ENCODE data around the gene INAFM2. TPM values are rescaled to one million over a fixed set of nuclear protein-coding genes. Genes with fewer than 3 reads are reported as not detected.

Gene INAFM2
- total RNA-seq, 2 experiments from 2014 or later, result 15.4 to 19.3 TPM

DNA sequence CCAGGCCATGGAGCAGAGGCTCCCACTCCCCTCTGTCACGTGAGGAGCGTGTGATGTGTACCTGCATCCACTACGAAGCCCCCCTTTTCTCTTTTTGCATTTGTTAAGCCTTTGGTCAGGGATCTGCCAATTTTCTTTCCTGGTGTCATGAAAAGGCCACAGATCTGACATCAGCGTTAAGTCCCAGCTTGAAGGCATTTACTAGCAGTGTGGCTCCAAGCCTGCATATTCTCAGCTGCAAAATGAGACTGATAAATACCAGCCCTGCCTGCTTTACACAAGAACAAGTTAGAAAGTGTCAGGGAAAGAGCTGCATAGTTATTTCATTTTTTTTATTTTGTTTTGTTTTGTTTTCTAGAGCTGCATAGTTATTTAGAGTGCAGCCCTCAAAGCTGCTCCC is 38.3 kb upstream of the INAFM2 start:
- ChIA-PET POLR2A (no interaction called here), CTCF (interaction anchor here (1.0 to 1.9 kb wide), 6 partner anchors 9 to 101 kb away, joined by 3 to 6 read pairs (median 4); no protein-coding TSS in a partner anchor)

- CTCF ChIA-PET, result interaction anchor here (1.0 to 1.9 kb wide), 6 partner anchors 10 to 101 kb away, joined by 3 to 6 read pairs (median 4); no protein-coding TSS in a partner anchor
- POLR2A ChIA-PET, result no interaction called here
These were observed 37.9 kb upstream of the INAFM2 start for GRCh38 chr15:40285554-40286011.

- ChIA-PET POLR2A (no interaction called here), CTCF (interaction anchor here (1.2 to 1.9 kb wide), 5 partner anchors 10 to 100 kb away, joined by 3 to 6 read pairs (median 4); no protein-coding TSS in a partner anchor)
These were observed 37.4 kb upstream of the INAFM2 start for GRCh38 chr15:40286061-40286532.

GRCh38 chr15:40286794-40287193 is 36.7 kb upstream of the INAFM2 start:
- ChIA-PET CTCF (interaction anchor here (1.5 to 3.1 kb wide), 4 partner anchors 12 to 51 kb away, joined by 4 to 13 read pairs (median 6); no protein-coding TSS in a partner anchor), POLR2A (no interaction called here)

DNA sequence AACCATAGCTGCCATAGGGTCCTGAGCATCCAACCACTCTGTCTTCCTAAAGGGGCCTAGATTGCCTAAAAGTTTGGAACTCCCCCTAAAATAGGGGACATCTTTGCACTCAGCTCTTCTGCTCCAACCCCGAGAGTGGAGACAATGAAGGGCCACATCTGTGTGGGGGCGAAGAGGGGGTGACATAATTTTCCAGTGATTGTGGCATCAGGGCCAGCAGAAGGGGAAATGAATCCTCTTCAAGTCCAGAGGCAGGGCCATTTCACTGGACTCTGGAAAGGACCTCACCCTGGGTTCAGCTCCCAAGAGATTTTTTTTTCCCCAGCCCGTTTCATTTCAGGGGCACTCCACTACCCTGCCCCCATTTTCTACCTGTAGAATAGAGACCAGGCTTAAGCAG is 36.0 kb upstream of the INAFM2 start:
- POLR2A ChIA-PET, result no interaction called here

GRCh38 chr15:40287968-40288367 is 35.5 kb upstream of the INAFM2 start:
- ChIA-PET POLR2A (no interaction called here), CTCF (interaction anchor here (0.9 to 3.1 kb wide), 5 partner anchors 8 to 56 kb away, joined by 4 to 13 read pairs (median 5); no protein-coding TSS in a partner anchor)

More for the DNA sequence above, 36.0 kb upstream of the INAFM2 start:
- CTCF ChIA-PET, result interaction anchor here (0.9 to 3.1 kb wide), 5 partner anchors 8 to 57 kb away, joined by 4 to 13 read pairs (median 5); no protein-coding TSS in a partner anchor

GRCh38 chr15:40289140-40289775 is 34.2 kb upstream of the INAFM2 start:
- ChIA-PET POLR2A (no interaction called here), CTCF (interaction anchor here (1.0 to 3.1 kb wide), 7 partner anchors 9 to 55 kb away, joined by 3 to 13 read pairs (median 3); no protein-coding TSS in a partner anchor)

GRCh38 chr15:40290545-40290917 is 33.0 kb upstream of the INAFM2 start:
- CTCF ChIA-PET, result interaction anchor here (0.7 to 1.9 kb wide), 4 partner anchors 16 to 54 kb away, joined by 3 to 5 read pairs (median 3); no protein-coding TSS in a partner anchor
- POLR2A ChIA-PET, result interaction anchor here (1.3 kb wide), 1 partner anchor 17 kb away, joined by 4 read pairs; the partner anchor contains the start of gene PLCB2

DNA sequence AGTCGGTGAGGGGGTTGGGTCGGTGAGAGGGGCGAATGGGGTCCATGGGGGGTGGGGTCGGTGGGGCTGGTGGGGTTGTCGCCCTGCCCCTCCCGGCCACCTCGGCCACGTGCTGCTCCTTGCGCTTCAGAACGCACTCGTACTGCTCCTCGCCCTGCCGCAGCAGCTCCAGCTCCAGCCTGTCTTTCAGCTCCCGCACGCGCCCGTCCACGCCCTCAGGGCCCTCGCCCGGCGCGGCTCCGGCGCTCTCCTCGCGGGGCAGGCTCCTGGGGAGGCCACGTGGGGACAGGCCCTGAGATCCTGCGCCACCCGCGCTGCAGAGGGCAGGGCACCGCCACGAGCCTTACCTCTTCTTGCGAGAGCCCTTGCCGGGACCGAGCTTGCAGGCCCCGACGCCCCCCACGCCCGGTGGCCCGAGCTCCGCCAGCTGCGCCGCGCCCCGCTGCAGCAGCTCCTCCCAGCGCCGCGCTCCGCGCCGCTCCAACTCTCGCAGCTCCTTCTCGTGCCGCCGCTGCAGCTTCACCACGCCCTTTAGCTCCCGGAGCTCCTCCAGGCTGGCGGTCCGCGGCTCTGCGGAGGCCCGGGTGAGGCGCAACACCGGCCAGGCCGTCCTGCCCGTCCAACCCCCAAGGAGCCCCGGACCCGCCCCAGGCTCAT is 32.4 kb upstream of the INAFM2 start:
- POLR2A ChIA-PET, result interaction anchor here (1.3 kb wide), 1 partner anchor 17 kb away, joined by 4 read pairs; the partner anchor contains the start of gene PLCB2
- CTCF ChIA-PET, result interaction anchor here (0.9 to 1.9 kb wide), 5 partner anchors 11 to 53 kb away, joined by 3 to 6 read pairs (median 4); no protein-coding TSS in a partner anchor

DNA sequence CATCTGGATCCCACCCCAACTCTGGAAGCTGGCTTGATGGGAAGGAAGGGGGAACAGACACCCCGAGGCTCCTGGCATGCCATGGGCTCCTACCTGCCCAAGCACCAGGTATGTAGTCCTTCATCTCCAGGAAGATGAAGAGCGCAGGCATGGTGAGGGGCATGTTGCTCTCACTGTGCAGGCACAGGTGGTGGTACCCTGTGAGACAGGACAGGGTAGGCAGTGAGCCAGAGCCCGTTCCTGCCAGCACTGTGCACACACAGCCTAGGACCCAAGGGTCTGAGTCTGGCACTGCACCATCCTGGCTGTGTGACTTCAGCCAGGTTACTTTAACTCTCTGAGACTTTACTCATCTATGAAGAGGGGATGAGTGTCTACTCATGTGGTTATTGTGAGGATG is 31.2 kb upstream of the INAFM2 start:
- ChIA-PET CTCF (interaction anchor here (1.7 kb wide), 1 partner anchor 13 kb away, joined by 6 read pairs; no protein-coding TSS in a partner anchor), POLR2A (no interaction called here)

- CTCF ChIA-PET, result interaction anchor here (0.6 to 1.0 kb wide), 2 partner anchors 18 to 237 kb away, joined by 3 to 4 read pairs; no protein-coding TSS in a partner anchor
- POLR2A ChIA-PET, result no interaction called here
These were observed 30.5 kb upstream of the INAFM2 start for GRCh38 chr15:40293006-40293405.

- POLR2A ChIA-PET, result no interaction called here
- CTCF ChIA-PET, result interaction anchor here (0.6 to 1.6 kb wide), 3 partner anchors 13 to 33 kb away, joined by 3 to 4 read pairs (median 4); partner anchors contain the start of gene PLCB2
These were observed 29.3 kb upstream of the INAFM2 start for GRCh38 chr15:40293905-40294895.

DNA sequence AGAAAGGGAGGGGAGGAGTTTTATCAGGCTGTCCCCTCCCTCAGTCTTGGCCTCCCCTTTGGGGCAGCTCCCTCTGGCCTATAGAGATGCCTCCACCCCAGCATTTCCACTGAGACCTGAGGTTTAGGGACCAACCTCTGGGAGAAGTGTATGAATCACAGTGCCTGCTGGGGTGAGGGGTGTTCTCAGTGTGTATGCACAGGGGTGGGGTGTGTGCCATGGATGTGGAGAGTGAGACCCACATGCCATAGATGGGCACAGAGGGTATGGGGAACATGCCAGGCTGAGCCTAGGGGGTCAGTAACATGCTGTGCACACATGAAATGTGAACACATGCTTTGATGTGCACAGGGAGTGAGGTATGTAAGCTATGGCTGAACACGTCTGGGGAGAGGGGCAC is 28.2 kb upstream of the INAFM2 start:
- POLR2A ChIA-PET, result no interaction called here
- CTCF ChIA-PET, result interaction anchor here (1.6 to 2.1 kb wide), 2 partner anchors 12 to 42 kb away, joined by 4 to 8 read pairs; partner anchors contain the start of gene PLCB2

DNA sequence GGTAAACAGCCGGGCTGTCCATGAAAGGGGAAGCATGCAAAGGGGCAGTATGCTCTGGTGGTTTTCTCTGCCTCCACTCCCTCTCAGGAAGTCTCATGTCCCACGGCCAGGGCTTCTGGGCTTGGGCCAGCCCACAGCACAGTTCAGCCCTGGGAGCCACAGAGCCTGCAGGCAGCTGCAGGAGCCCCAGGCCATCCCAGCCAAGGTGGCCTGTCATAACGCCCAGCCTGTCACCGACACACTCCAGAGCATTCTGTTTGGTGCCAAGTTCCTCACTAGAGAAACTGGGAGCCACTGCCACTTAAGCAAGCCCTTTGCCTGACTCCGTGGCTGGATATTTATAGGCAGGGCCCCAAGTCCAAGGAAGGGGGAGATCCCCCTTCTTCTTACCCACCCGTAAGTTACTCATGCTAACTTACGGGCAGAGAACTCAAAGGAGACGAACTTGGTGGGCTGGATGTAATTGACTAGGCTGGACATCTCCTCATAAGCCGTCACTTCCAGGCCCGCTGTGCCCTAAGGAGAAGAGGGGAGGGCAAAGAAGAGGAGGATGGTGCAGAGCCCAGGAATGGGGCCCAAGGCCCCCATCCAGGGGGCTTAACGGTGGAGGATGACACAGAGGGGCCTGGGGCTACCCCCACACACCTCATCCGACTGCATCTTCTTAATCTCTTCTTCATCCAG is 27.5 kb upstream of the INAFM2 start:
- POLR2A ChIA-PET, result no interaction called here
- CTCF ChIA-PET, result interaction anchor here (1.1 to 2.1 kb wide), 3 partner anchors 11 to 42 kb away, joined by 3 to 8 read pairs (median 4); partner anchors contain the start of gene PLCB2

- ChIA-PET POLR2A (no interaction called here), CTCF (interaction anchor here (1.1 to 2.1 kb wide), 2 partner anchors 18 to 41 kb away, joined by 3 to 8 read pairs; no protein-coding TSS in a partner anchor)
These were observed 26.8 kb upstream of the INAFM2 start for GRCh38 chr15:40296561-40297230.

DNA sequence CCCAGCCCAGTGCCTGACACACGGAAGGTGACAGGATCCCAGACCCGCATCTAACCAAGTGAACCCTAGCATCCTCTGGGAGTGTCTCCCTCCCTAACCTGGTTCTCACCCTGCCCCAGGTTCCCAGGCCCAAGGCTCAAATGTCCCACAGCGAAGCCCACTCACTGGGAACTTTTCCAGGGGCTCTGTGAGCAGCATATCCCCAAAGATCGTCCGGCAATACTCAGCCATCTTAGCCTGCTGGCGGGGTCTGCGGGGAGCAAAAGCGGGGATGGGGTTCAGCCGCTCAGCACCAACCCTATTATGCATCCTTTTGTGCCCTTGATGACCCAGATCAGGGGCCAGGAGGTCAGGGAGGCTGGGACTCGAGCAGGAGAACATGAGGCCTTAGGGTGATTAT is 26.1 kb upstream of the INAFM2 start:
- POLR2A ChIA-PET, result no interaction called here
- CTCF ChIA-PET, result interaction anchor here (1.1 kb wide), 1 partner anchor 18 kb away, joined by 3 read pairs; no protein-coding TSS in a partner anchor

GRCh38 chr15:40298216-40298935 is 25.1 kb upstream of the INAFM2 start:
- POLR2A ChIA-PET, result no interaction called here
- CTCF ChIA-PET, result interaction anchor here (1.0 kb wide), 1 partner anchor 15 kb away, joined by 4 read pairs; the partner anchor contains the start of gene ANKRD63

Measured in activated CD8-positive, alpha-beta memory T cell treated with anti-CD3 and anti-CD28 coated beads for 36 hours (primary cell).